ENCODE measurements around the gene MYOM1.

DNA sequence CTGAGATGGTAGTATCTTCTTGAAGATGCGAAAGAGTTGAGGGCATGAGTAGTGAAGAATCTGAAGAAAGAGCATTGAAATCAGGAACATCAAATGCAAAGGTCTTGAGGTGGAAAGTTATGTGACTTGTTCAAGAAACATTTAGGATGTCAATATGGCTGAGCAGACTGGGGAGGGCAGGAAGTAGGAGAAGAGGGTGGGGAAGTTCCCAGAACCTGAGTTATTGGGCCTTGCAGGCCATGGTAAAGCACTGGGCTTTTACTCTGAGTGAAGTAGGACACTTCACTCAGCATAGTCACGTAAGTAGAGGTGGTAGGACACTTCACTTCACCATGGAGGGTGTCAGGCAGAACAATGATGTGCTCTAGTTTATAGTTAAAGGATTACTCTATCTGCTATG is 16.1 kb upstream of the MYOM1 start:
- TF ChIP-seq POLR2A (IDR thresholded peaks at IDR 0.05; ENCODE audit: low read length) (no peak), GATA1 (IDR thresholded peaks at IDR 0.05; ENCODE audit: low read depth, low read length) (no peak)
